Astrocyte of the cerebellum (primary cell): ENCODE data around the gene HECW1.

ENCODE experiments used
- DNase-seq: peaks from one replicate; pipeline ENCODE4 v3.0.0-alpha.2; 2011; ENCODE audit warnings: low read depth
- H3K4me3 ChIP-seq: 2 replicates; pipeline ENCODE4 v1.5.1; 2011; ENCODE audit warnings: mild to moderate bottlenecking, low read depth, low read length, moderate library complexity
- CTCF ChIP-seq: IDR thresholded peaks from 2 replicates; pipeline ENCODE4 v1.5.1; 2012; ENCODE audit warnings: low read length, low read depth, moderate library complexity, mild to moderate bottlenecking; ENCODE audit errors: missing control alignments
- in situ Hi-C: cut with HindIII; loops from 2 replicates; pipeline ENCODE4 v1.10.0; 2017; ENCODE audit warnings: low sequenced_read_pairs

HECW1 gene

GRCh38 chr7:43460733-43461348, 348.4 kb downstream of the HECW1 start:
- DNase-seq: no peak
- H3K4me3 ChIP-seq: no peak overlapping the region
- no peak for TF ChIP-seq CTCF
- in situ Hi-C loops: no loop called here

DNA sequence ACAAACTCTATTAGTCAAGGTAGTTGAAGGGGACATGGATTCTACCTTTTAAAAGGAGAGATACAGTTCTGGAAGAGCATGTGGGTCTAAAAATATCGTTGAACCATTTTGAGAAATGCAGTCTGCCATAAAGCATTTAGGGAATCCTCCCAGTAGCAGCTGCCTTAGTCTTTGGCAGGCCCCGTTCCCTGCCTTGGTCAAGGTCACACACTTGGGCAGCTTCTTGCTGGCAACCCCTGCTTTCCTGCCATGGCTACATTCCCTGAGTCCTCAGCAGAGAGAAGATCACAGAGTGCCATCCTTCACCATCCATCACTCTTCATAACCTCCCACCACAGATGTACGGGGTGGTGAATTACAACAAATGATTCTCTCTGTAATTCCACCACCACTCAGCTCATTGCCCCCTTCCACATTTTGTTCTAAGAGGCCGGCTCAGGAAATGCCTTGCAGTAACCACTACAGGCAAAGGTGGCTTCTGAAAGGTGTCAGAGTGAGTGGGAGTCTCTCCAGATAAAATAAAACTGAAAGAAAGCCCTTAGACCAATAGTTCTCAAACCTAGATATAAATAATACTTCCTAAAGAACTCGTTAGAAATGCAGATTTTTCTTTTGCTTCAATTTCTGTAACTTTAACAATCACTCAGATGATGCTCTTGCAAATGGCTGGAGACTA, 349.0 kb downstream of the HECW1 start:
- no peak overlapping the region for H3K4me3 ChIP-seq
- TF ChIP-seq CTCF: no peak
- in situ Hi-C loops: no loop called here
- no peak for DNase-seq

- DNase-seq: no peak
- in situ Hi-C loops: no loop called here
- no peak for TF ChIP-seq CTCF
- H3K4me3 ChIP-seq: no peak overlapping the region
These were observed 350.4 kb downstream of the HECW1 start for GRCh38 chr7:43462836-43463235.

GRCh38 chr7:43463401-43463980, 351.0 kb downstream of the HECW1 start:
- in situ Hi-C loops: no loop called here
- TF ChIP-seq CTCF: no peak
- H3K4me3 ChIP-seq: no peak overlapping the region

DNA sequence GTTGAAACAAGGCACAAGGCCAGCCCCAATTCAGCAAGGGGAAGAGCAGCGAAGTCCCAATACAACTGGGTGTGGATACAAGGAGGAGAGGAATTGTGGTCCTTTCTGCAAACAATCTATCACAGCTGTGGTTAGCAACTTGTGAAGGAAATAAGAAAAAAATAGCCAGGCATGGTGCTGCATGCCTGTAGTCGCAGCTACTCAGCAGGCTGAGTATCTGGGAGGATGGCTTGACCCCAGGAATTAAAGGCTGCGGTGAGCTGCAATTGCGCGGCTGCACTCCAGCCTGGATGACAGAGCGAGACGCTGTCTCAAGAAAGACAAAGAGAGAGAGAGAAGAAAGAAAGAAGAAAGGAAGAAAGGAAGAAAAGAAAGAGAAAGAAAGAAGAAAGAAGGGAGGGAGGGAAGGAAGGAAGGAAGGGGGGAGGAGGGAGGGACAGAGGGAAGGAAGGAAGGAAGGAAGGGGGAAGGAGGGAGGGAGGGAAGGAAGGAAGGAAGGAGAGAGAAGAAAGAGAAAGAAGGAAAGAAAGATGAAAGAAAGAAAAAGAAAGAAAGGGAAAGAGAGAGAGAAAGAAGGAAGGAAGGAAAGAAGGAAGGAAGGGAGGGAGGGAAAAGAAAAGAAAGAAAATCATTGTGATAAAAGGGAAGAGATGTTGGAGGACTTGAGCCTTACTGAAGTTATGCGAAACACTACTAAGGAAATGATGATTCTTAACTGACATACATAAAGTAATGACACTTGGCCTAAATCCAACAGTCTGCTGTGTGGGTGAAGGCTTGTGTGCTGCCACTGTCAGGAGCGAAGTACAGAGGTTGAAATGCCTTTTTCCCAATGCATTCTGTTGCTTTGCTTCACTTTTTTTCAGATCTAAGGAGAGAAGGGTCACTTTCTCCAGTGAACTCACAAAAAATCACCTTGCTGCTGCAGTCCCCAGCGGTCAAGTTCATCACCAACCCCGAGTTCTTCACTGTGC, 353.4 kb downstream of the HECW1 start:
- in situ Hi-C loops: no loop called here
- DNase-seq: no peak

More at GRCh38 chr7:43463401-43463980, 351.0 kb downstream of the HECW1 start:
- no peak for DNase-seq

More for the DNA sequence above, 353.4 kb downstream of the HECW1 start:
- no peak overlapping the region for H3K4me3 ChIP-seq
- no peak for TF ChIP-seq CTCF
